NCI-H748 (cell line): ENCODE measurements around the gene RASAL2.
A peak's percentile ranks its signal among the peaks of the same experiment; 100 is the strongest.

Experiments used
- DNase-seq: peaks from one replicate; lab custom pipeline; 2025; ENCODE audit not compliant: unreplicated experiment; lab: John Stamatoyannopoulos, UW

Gene RASAL2

GRCh38 chr1:178093951-178094738, at the start of gene RASAL2:
Gene RASAL2 (plus strand): TSS chr1:178094104. CDS start chr1:178094493, 389 bp downstream.
- DNase-seq = peak; percentile 75

GRCh38 chr1:178046591-178047270, 47.2 kb upstream of the RASAL2 start:
- DNase-seq = no peak

GRCh38 chr1:178047403-178048093, 46.4 kb upstream of the RASAL2 start:
- no peak for DNase-seq

- no peak for DNase-seq
Measured at GRCh38 chr1:178048426-178048825, 45.5 kb upstream of the RASAL2 start.

GRCh38 chr1:178048883-178049282, 45.0 kb upstream of the RASAL2 start:
- DNase-seq = no peak

- DNase-seq = no peak
Measured at GRCh38 chr1:178050084-178050483, 43.8 kb upstream of the RASAL2 start.

- no peak for DNase-seq
Measured at GRCh38 chr1:178051071-178051470, 42.8 kb upstream of the RASAL2 start.

- peak; percentile 49 for DNase-seq
Measured at GRCh38 chr1:178052650-178053461, 41.0 kb upstream of the RASAL2 start.

GRCh38 chr1:178055093-178055492, 38.8 kb upstream of the RASAL2 start:
- no peak for DNase-seq

GRCh38 chr1:178055779-178056471, 38.0 kb upstream of the RASAL2 start:
- DNase-seq = no peak

GRCh38 chr1:178057141-178057765, 36.7 kb upstream of the RASAL2 start:
- no peak for DNase-seq

- peak; percentile 26 for DNase-seq
Measured at GRCh38 chr1:178057912-178058534, 35.9 kb upstream of the RASAL2 start.

GRCh38 chr1:178060789-178061556, 32.9 kb upstream of the RASAL2 start:
- no peak for DNase-seq

GRCh38 chr1:178061620-178062019, 32.3 kb upstream of the RASAL2 start:
- DNase-seq = no peak

GRCh38 chr1:178064191-178064821, 29.6 kb upstream of the RASAL2 start:
- DNase-seq = no peak

GRCh38 chr1:178065250-178065649, 28.7 kb upstream of the RASAL2 start:
- no peak for DNase-seq

- no peak for DNase-seq
Measured at GRCh38 chr1:178066296-178066907, 27.5 kb upstream of the RASAL2 start.
